ENCODE data around the gene ESAM. TPM values are rescaled to one million over a fixed set of nuclear protein-coding genes. Genes with fewer than 3 reads are reported as not detected.

ESAM gene
- total RNA-seq, 1 experiment from 2014 or later, result 10.4 TPM

- H3K79me2 ChIP-seq (ENCODE audit: low read length), result peaks cover 28% of the 10 kb centered on the region
- H3K9ac ChIP-seq (ENCODE audit: low read length), result no peak overlapping the region
- no peaks in the 10 kb centered on the region for H3K36me3 ChIP-seq (ENCODE audit: low read depth, low read length)
- CTCF ChIA-PET, result interaction anchor here (0.8 kb wide), 1 partner anchor 14 kb away, joined by 3 read pairs; no protein-coding TSS in a partner anchor
- no peak for TF ChIP-seq EZH2 (IDR thresholded peaks at IDR 0.05; ENCODE audit: low read length, unreplicated experiment)
- no peak for TF ChIP-seq EZH2phosphoT487 (IDR thresholded peaks at IDR 0.05; ENCODE audit: borderline replicate concordance, low read length)
- no peak for TF ChIP-seq CTCF (conservative IDR thresholded peaks at IDR 0.05; ENCODE audit: low read depth, low read length)
- no peak overlapping the region for H3K4me2 ChIP-seq (ENCODE audit: low read length)
- peaks cover 3% of the 10 kb centered on the region; the same call in 1 of the 2 replicates for H4K20me1 ChIP-seq (ENCODE audit: low read length)
- POLR2A ChIA-PET (ENCODE audit: unreplicated experiment), result no interaction called here
- BruUV-seq (replicated peaks), result no TSS peak
- H3K27ac ChIP-seq (ENCODE audit: low read length), result no peak overlapping the region
- H3K9me3 ChIP-seq (ENCODE audit: low read length), result no peaks in the 10 kb centered on the region
- H2AFZ ChIP-seq (ENCODE audit: low read length), result no peak overlapping the region
- intact Hi-C loops (cut with micrococcal nuclease), result no loop called here
- no peaks in the 10 kb centered on the region for H3F3A ChIP-seq (ENCODE audit: low read length, unreplicated experiment)
- no peaks in the 10 kb centered on the region for H3K9me2 ChIP-seq (replicated peaks; ENCODE audit: low read length)
- ATAC-seq, result no peak
- H3K27me3 ChIP-seq (ENCODE audit: low read length), result no peaks in the 10 kb centered on the region
- no peak for DNase-seq
- no peak overlapping the region for H3K4me3 ChIP-seq (ENCODE audit: low read length)
- no peaks in the 10 kb centered on the region for H3K4me1 ChIP-seq (ENCODE audit: insufficient read depth, low read length)
Measured at GRCh38 chr11:124779568-124779967, 17.5 kb upstream of the ESAM start.

GRCh38 chr11:124778281-124778680 is 16.2 kb upstream of the ESAM start:
- intact Hi-C loops (cut with micrococcal nuclease), result no loop called here
- POLR2A ChIA-PET (ENCODE audit: unreplicated experiment), result no interaction called here
- DNase-seq, result peak; percentile 36

More at GRCh38 chr11:124778281-124778680, 16.2 kb upstream of the ESAM start:
- H3K27ac ChIP-seq (ENCODE audit: low read length), result no peak overlapping the region
- TF ChIP-seq EZH2phosphoT487 (IDR thresholded peaks at IDR 0.05; ENCODE audit: borderline replicate concordance, low read length) (no peak), CTCF (conservative IDR thresholded peaks at IDR 0.05; ENCODE audit: low read depth, low read length) (peak; percentile 76)
- TSS peak; percentile 2 for BruUV-seq (replicated peaks)
- H4K20me1 ChIP-seq (ENCODE audit: low read length), result peaks cover 3% of the 10 kb centered on the region; the same call in 1 of the 2 replicates
- H3K4me1 ChIP-seq (ENCODE audit: insufficient read depth, low read length), result no peaks in the 10 kb centered on the region
- peaks cover 4% of the 10 kb centered on the region for H3F3A ChIP-seq (ENCODE audit: low read length, unreplicated experiment)
- no peak overlapping the region for H3K4me3 ChIP-seq (ENCODE audit: low read length)
- H2AFZ ChIP-seq (ENCODE audit: low read length), result no peak overlapping the region
- no peaks in the 10 kb centered on the region for H3K9me3 ChIP-seq (ENCODE audit: low read length)
- H3K4me2 ChIP-seq (ENCODE audit: low read length), result no peak overlapping the region
- H3K36me3 ChIP-seq (ENCODE audit: low read depth, low read length), result no peaks in the 10 kb centered on the region
- no peak overlapping the region for H3K9ac ChIP-seq (ENCODE audit: low read length)
- ATAC-seq, result peak; percentile 37; the same call in 1 of the 2 replicates
- H3K27me3 ChIP-seq (ENCODE audit: low read length), result no peaks in the 10 kb centered on the region
- peaks cover 18% of the 10 kb centered on the region for H3K79me2 ChIP-seq (ENCODE audit: low read length)
- H3K9me2 ChIP-seq (replicated peaks; ENCODE audit: low read length), result no peaks in the 10 kb centered on the region
- CTCF ChIA-PET, result interaction anchor here (0.6 to 0.7 kb wide), 3 partner anchors 15 to 17 kb away, joined by 3 to 4 read pairs (median 3); no protein-coding TSS in a partner anchor

Data from PC-3 (cell line).